GM23248 (cell line): ENCODE results near the gene SELENOF. TPM values are rescaled to one million over a fixed set of nuclear protein-coding genes. Genes with fewer than 3 reads are reported as not detected.

Experiments used
- DNase-seq: peaks from one replicate; pipeline ENCODE4 v3.0.0-alpha.2; 2015
- H2AFZ ChIP-seq: fragments of 200-600 bp; sonication (generic); 2 replicates; pipeline ENCODE4 v1.6.1; 2016; ENCODE audit warnings: antibody characterized with exemption
- H3F3A ChIP-seq: fragments of 200-600 bp; sonication (generic); 2 replicates; pipeline ENCODE4 v1.6.1; 2016; ENCODE audit warnings: mild to moderate bottlenecking, antibody characterized with exemption, mixed run types; ENCODE audit not compliant: insufficient read depth
- H3K27ac ChIP-seq: fragments of 200-600 bp; sonication (generic); 2 replicates; pipeline ENCODE4 v1.5.1; 2016; ENCODE audit warnings: mild to moderate bottlenecking
- H3K27me3 ChIP-seq: fragments of 200-600 bp; sonication (generic); replicated peaks from 2 replicates; pipeline ENCODE4 v1.6.1; 2016; ENCODE audit warnings: mild to moderate bottlenecking; ENCODE audit not compliant: insufficient read depth
- H3K36me3 ChIP-seq: fragments of 200-600 bp; sonication (generic); 2 replicates; pipeline ENCODE4 v1.6.1; 2016; ENCODE audit warnings: low read depth, mild to moderate bottlenecking
- H3K4me1 ChIP-seq: fragments of 200-600 bp; sonication (generic); 2 replicates; pipeline ENCODE4 v1.6.1; 2016; ENCODE audit warnings: mild to moderate bottlenecking; ENCODE audit not compliant: insufficient read depth
- H3K4me2 ChIP-seq: fragments of 200-600 bp; sonication (generic); one replicate; pipeline ENCODE4 v1.6.1; 2016; ENCODE audit warnings: mild to moderate bottlenecking; ENCODE audit not compliant: unreplicated experiment
- H3K4me3 ChIP-seq: fragments of 200-600 bp; sonication (generic); 2 replicates; pipeline ENCODE4 v1.5.1; 2016; ENCODE audit warnings: mild to moderate bottlenecking
- H3K79me2 ChIP-seq: fragments of 200-600 bp; sonication (generic); 2 replicates; pipeline ENCODE4 v1.6.1; 2016; ENCODE audit warnings: mild to moderate bottlenecking; ENCODE audit not compliant: insufficient read depth
- H3K9ac ChIP-seq: fragments of 200-600 bp; sonication (generic); 2 replicates; pipeline ENCODE4 v1.6.1; 2016; ENCODE audit warnings: mild to moderate bottlenecking
- H3K9me2 ChIP-seq: fragments of 200-600 bp; sonication (generic); 2 replicates; pipeline ENCODE4 v1.6.1; 2016; ENCODE audit warnings: mixed run types, mild to moderate bottlenecking, moderate library complexity; ENCODE audit not compliant: insufficient read depth
- H3K9me3 ChIP-seq: fragments of 200-600 bp; sonication (generic); one replicate; pipeline ENCODE4 v1.6.1; 2017; ENCODE audit warnings: low read depth
- H4K20me1 ChIP-seq: fragments of 200-600 bp; sonication (generic); 2 replicates; pipeline ENCODE4 v1.6.0; 2016; ENCODE audit not compliant: insufficient read depth
- EZH2 ChIP-seq: fragments of 200-600 bp; sonication (generic); IDR thresholded peaks from 2 replicates; pipeline ENCODE4 v1.6.1; 2018; ENCODE audit warnings: antibody characterized with exemption, mild to moderate bottlenecking; ENCODE audit not compliant: insufficient read depth, poor library complexity, severe bottlenecking
- EZH2phosphoT487 ChIP-seq: fragments of 200-600 bp; sonication (generic); IDR thresholded peaks from 2 replicates; pipeline ENCODE4 v1.6.1; 2018; ENCODE audit warnings: antibody characterized with exemption, moderate library complexity, mild to moderate bottlenecking, low read depth; ENCODE audit not compliant: insufficient read depth
- WGBS, 2 experiments: methylation state at CpG; one replicate each; pipeline ENCODE4 v1.1.6; 2015 to 2017; ENCODE audit warnings: low lambda C conversion rate in 2 of 2, low coverage in 1 of 2; ENCODE audit errors: missing lambda C conversion rate in 2 of 2; 5-methylcytosine and 5-hydroxymethylcytosine counted together
- in situ Hi-C: fragments of 300-500 bp; cut with MboI; formaldehyde crosslinking; loops from 2 replicates; pipeline ENCODE4 v1.15.0; 2020
- polyA plus RNA-seq: library from polyadenylated mRNA; unstranded; fragments of >200 nt; fragmentation: Nextera tagmentation; extraction: Ambion mirVana; gene quantifications from 2 replicates; pipeline ENCODE4 v1.2.1, GENCODE V29; 2016
- total RNA-seq: library from RNA; depleted of rRNA; stranded (reverse); fragments of >200 nt; shearing (Covaris generic); gene quantifications from 2 replicates; pipeline ENCODE4 v1.2.3, GENCODE V29; 2014

SELENOF gene
- total and polyA plus RNA-seq, 2 experiments from 2014 or later: 280 to 296 TPM

DNA sequence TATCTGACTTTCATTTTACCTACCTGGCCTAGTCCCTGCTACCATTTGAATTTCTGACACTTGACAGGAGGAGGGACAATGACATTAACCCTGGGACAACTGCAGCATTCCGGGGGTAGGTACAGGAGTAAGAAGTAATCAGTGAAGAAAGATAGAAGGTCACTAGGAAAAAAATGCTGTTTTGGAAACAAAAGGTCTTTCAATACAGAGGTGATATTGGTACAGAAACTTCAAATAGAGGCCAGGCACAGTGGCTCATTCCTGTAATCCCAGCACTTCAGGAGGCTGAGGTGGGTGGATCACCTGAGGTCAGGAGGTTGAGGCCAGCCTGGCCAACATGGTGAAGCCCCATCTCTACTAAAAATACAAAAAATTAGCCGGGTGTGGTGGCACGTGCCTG, 68.4 kb downstream of the SELENOF start:
- Histone ChIP-seq H3K4me1 (peaks cover 20% of the 10 kb centered on the region), H4K20me1 (no peaks in the 10 kb centered on the region), H3K9ac (no peak overlapping the region), H3K9me3 (no peaks in the 10 kb centered on the region), H3K4me2 (peak overlapping the region; percentile 38), H3K9me2 (no peaks in the 10 kb centered on the region), H3F3A (peaks cover 23% of the 10 kb centered on the region), H3K27me3 (peaks cover 9% of the 10 kb centered on the region; the same call in 1 of the 2 replicates), H3K79me2 (no peaks in the 10 kb centered on the region), H3K4me3 (no peak overlapping the region), H3K27ac (no peak overlapping the region), H3K36me3 (no peaks in the 10 kb centered on the region), H2AFZ (no peak overlapping the region)
- no peak for DNase-seq
- TF ChIP-seq EZH2phosphoT487: no peak
- no peak for TF ChIP-seq EZH2
- WGBS, 2 experiments: 75 to 78% methylated on average over 3 of the region's 3 CpGs
- in situ Hi-C loops: loop anchor here (5.0 to 10.0 kb wide), 2 partner anchors 67 to 229 kb away; partner anchors contain the start of genes HS2ST1 and SELENOF

DNA sequence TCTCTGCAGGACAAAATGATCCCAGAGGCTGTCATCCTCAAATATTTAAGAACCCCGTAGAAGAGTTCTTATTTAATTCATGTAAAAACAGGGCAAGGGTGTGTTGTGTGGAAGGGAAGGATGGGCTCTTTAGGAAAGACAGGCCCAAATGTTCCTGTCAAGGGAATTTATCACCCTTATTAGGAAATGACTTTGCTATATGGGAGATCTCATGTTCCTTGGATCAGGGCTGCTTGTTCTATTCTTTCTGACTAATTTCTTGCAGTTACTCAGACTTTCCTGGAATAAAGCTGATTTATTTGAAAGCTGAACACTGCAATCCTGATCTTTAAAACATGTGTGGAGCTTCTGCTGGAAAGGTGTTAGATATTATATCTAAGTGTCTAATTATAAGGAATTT, 72.8 kb downstream of the SELENOF start:
- no peaks in the 10 kb centered on the region for H3K36me3 ChIP-seq
- in situ Hi-C loops: loop anchor here (10.0 kb wide), 1 partner anchor 234 kb away; no protein-coding TSS in a partner anchor
- H2AFZ ChIP-seq: no peak overlapping the region
- peak; percentile 57 for DNase-seq
- H3K9ac ChIP-seq: no peak overlapping the region
- H3K79me2 ChIP-seq: no peaks in the 10 kb centered on the region
- H3K27me3 ChIP-seq: peaks cover 19% of the 10 kb centered on the region; the same call in 1 of the 2 replicates
- peaks cover 12% of the 10 kb centered on the region; the same call in 1 of the 2 replicates for H3F3A ChIP-seq
- no peaks in the 10 kb centered on the region for H4K20me1 ChIP-seq
- peaks cover 6% of the 10 kb centered on the region for H3K4me1 ChIP-seq
- H3K9me3 ChIP-seq: no peaks in the 10 kb centered on the region
- no peaks in the 10 kb centered on the region for H3K9me2 ChIP-seq
- H3K4me3 ChIP-seq: no peak overlapping the region
- no peak overlapping the region for H3K4me2 ChIP-seq
- no peak overlapping the region for H3K27ac ChIP-seq
- TF ChIP-seq EZH2 (no peak), EZH2phosphoT487 (no peak)
- 29 to 42% methylated on average over 1 of the region's 1 CpG for WGBS, 2 experiments

DNA sequence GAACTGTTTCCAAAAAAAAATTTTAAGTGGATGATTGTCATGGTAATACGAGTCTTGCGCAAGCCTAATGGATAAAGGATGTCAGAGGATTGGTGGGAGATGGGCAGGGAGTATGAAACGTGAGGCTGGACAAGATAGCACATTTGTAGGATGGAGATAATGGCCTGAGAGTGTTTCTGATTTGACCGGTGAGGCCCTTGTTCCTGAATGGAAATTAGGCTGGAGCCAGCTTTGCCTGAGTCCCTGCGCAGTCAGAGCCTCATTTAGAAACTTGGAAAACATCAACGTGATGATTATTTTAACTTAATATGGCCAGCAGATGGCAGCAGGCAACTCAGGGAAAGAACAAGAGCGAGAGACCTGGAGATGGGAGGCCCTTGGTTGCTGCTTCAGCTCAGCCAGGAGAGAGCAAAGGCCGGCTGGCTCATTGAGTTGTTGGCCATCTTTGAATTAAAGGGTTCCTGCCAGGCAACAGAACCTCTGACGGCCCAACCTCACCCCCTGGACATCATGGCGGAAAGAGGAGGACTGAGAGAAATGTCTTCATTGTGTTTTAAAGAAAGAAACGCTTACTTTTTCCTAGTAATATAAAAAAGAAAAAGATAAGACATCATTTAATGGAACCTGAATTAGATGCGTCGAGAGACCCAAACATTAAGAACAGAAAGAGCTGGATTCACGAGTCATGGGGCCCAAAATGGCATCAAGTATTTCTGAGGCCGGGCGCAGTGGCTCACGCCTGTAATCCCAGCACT, 80.3 kb downstream of the SELENOF start:
- Histone ChIP-seq H3K4me3 (no peak overlapping the region), H3K4me1 (no peaks in the 10 kb centered on the region), H3K9ac (no peak overlapping the region), H3K27ac (no peak overlapping the region), H3K9me3 (no peaks in the 10 kb centered on the region), H2AFZ (peak overlapping the region; percentile 40; the same call in 1 of the 2 replicates), H3K4me2 (peak overlapping the region; percentile 37), H3K79me2 (no peaks in the 10 kb centered on the region), H3K36me3 (no peaks in the 10 kb centered on the region), H4K20me1 (no peaks in the 10 kb centered on the region), H3F3A (no peaks in the 10 kb centered on the region), H3K9me2 (no peaks in the 10 kb centered on the region), H3K27me3 (peaks cover 25% of the 10 kb centered on the region)
- in situ Hi-C loops: no loop called here
- DNase-seq: peak; percentile 93
- 41% methylated on average over 17 of the region's 17 CpGs for WGBS, 2 experiments
- TF ChIP-seq EZH2 (no peak), EZH2phosphoT487 (no peak)

DNA sequence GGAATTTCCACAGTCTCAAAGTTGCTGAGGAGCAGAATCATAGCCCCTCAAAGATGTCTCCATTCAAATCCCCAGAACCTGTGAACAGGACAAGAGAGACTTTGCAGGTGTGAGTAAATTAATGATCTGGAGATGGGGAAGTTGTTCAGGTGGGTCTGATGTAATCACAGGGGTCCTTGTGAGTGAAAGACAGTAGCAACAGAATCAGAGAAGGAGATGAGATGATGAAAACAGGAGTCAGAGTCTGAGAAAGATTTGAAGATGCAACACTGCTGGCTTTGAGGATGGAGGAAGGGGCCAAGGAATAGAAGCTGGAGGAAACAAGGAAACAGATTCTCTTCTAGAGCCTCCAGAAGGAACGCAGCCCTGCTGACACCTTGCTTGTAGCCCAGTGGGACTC, 81.5 kb downstream of the SELENOF start:
- no peaks in the 10 kb centered on the region for H3F3A ChIP-seq

More for the DNA sequence above, 81.5 kb downstream of the SELENOF start:
- TF ChIP-seq EZH2 (no peak), EZH2phosphoT487 (no peak)
- Histone ChIP-seq H3K4me1 (no peaks in the 10 kb centered on the region), H3K36me3 (no peaks in the 10 kb centered on the region), H3K27ac (no peak overlapping the region), H3K9me3 (no peaks in the 10 kb centered on the region), H4K20me1 (no peaks in the 10 kb centered on the region), H3K79me2 (no peaks in the 10 kb centered on the region), H3K9ac (no peak overlapping the region), H3K4me3 (no peak overlapping the region), H3K27me3 (peaks cover 25% of the 10 kb centered on the region), H2AFZ (no peak overlapping the region), H3K9me2 (no peaks in the 10 kb centered on the region), H3K4me2 (no peak overlapping the region)
- in situ Hi-C loops: no loop called here
- 75 to 85% methylated on average over 1 of the region's 1 CpG for WGBS, 2 experiments
- DNase-seq: no peak
